GM12892 (cell line): ENCODE measurements around the gene CHAD.

Source experiments
- POLR2A ChIP-seq: IDR thresholded peaks from 2 replicates; pipeline ENCODE4 v1.6.1; 2011; ENCODE audit warnings: low read depth, low read length, control low read depth
- TAF1 ChIP-seq: IDR thresholded peaks from 2 replicates; pipeline ENCODE4 v1.6.1; 2011; ENCODE audit warnings: low read depth, mild to moderate bottlenecking, control low read depth, low read length, borderline replicate concordance

- TF ChIP-seq POLR2A = no peak
- no peak for TF ChIP-seq TAF1
Measured at GRCh38 chr17:50482516-50482915, 13.8 kb upstream of the CHAD start.
